Body of pancreas (tissue), 4 donors: ENCODE data around the gene PTPRT. TPM values are rescaled to one million over a fixed set of nuclear protein-coding genes. Genes with fewer than 3 reads are reported as not detected.

ENCODE experiments used
- ATAC-seq: fragments of 150-250 bp; one replicate; pipeline ENCODE4 v1.9.1; 2016
- DNase-seq, 4 donors: peaks; one replicate each; pipeline ENCODE4 v3.0.0-alpha.2; 2019
- H3K27ac ChIP-seq, 4 donors: fragments of 200-600 bp; sonication (generic); 1 replicate in 3 of 4; 2 replicates in 1 of 4; pipeline versions ENCODE4 v1.5.1 to v1.6.1; 2016 to 2019; ENCODE audit warnings: mild to moderate bottlenecking in 1 of 4, mixed read lengths in 1 of 4, moderate library complexity in 1 of 4
- H3K27me3 ChIP-seq, 2 donors: fragments of 200-600 bp; sonication (generic); one replicate each; pipeline ENCODE4 v1.6.0; 2016; ENCODE audit warnings: mild to moderate bottlenecking in 1 of 2
- H3K36me3 ChIP-seq, 2 donors: fragments of 200-600 bp; sonication (generic); replicated peaks in 1 of 2; 2 replicates each; pipeline ENCODE4 v1.5.1; 2016; ENCODE audit warnings: low read depth in 2 of 2; ENCODE audit not compliant: insufficient read depth in 1 of 2
- H3K4me1 ChIP-seq: fragments of 200-600 bp; sonication (generic); one replicate; pipeline ENCODE4 v1.6.0; 2016
- H3K4me3 ChIP-seq, 2 donors: fragments of 200-600 bp; sonication (generic); 1 replicate in 1 of 2; 2 replicates in 1 of 2; pipeline ENCODE4 v1.5.1; 2016 to 2019
- H3K9me3 ChIP-seq, 3 donors: fragments of 200-600 bp; sonication (generic); 1 replicate in 2 of 3; 2 replicates in 1 of 3; pipeline ENCODE4 v1.5.1; 2016
- CTCF ChIP-seq, 7 experiments: fragments of 450-650 bp in 4 of 7; fragments of 200-600 bp in 3 of 7; sonication (generic) in 3 of 7; IDR thresholded peaks; one replicate each; pipeline ENCODE4 v1.5.1; 2016 to 2019; ENCODE audit warnings: antibody characterized with exemption in 7 of 7
- POLR2A ChIP-seq, 3 donors: fragments of 450-650 bp; IDR thresholded peaks; one replicate each; pipeline ENCODE4 v1.6.1; 2016; ENCODE audit warnings: antibody characterized with exemption in 3 of 3, mild to moderate bottlenecking in 2 of 3
- whole genome bisulfite sequencing, 2 donors: methylation state at CpG; one replicate each; pipeline ENCODE4 v1.1.5; 2017; 5-methylcytosine and 5-hydroxymethylcytosine counted together
- intact Hi-C: fragments of 100-400 bp; cut with DNase I; formaldehyde crosslinking; loops from one replicate; pipeline ENCODE4 v1.15.1; 2023
- total RNA-seq, 2 donors: library from RNA; depleted of rRNA; stranded (reverse); fragments of >200 nt; gene quantifications; one replicate each; pipeline ENCODE4 v1.1.0, GENCODE V29; 2016

Gene PTPRT
- total RNA-seq, 2 donors from 2014 or later = 0.33 to 1.0 TPM

GRCh38 chr20:42336576-42336975 lies 853.1 kb downstream of the PTPRT start:
- H3K4me3 ChIP-seq = no peak overlapping the region
- H3K27ac ChIP-seq = no peak overlapping the region
- DNase-seq = no peak
- H3K4me1 ChIP-seq = no peaks in the 10 kb centered on the region
- H3K27me3 ChIP-seq = no peaks in the 10 kb centered on the region
- ATAC-seq = no peak
- H3K36me3 ChIP-seq = no peaks in the 10 kb centered on the region
- no peaks in the 10 kb centered on the region for H3K9me3 ChIP-seq
- TF ChIP-seq POLR2A (IDR thresholded peaks at IDR 0.05) (no peak), CTCF (IDR thresholded peaks at IDR 0.05) (no peak)
- intact Hi-C loops = no loop called here
- 87 to 93% methylated on average over 1 of the region's 1 CpG for WGBS, 2 donors

- ATAC-seq (no peak), DNase-seq (no peak)
- WGBS, 2 donors = 66 to 79% methylated on average over 2 of the region's 2 CpGs
- TF ChIP-seq POLR2A (IDR thresholded peaks at IDR 0.05) = no peak
- TF ChIP-seq CTCF (IDR thresholded peaks at IDR 0.05) = no peak
- Histone ChIP-seq H3K9me3 (no peaks in the 10 kb centered on the region), H3K27ac (no peak overlapping the region), H3K4me3 (no peak overlapping the region), H3K36me3 (no peaks in the 10 kb centered on the region), H3K4me1 (no peaks in the 10 kb centered on the region), H3K27me3 (no peaks in the 10 kb centered on the region)
- intact Hi-C loops = no loop called here
Measured at GRCh38 chr20:42319252-42320013, 870.3 kb downstream of the PTPRT start.

GRCh38 chr20:42313704-42314103 lies 876.0 kb downstream of the PTPRT start:
- DNase-seq (no peak), ATAC-seq (no peak)
- intact Hi-C loops = no loop called here
- H3K36me3 ChIP-seq = no peaks in the 10 kb centered on the region
- no peaks in the 10 kb centered on the region for H3K4me1 ChIP-seq
- TF ChIP-seq CTCF (IDR thresholded peaks at IDR 0.05) (no peak), POLR2A (IDR thresholded peaks at IDR 0.05) (no peak)
- WGBS, 2 donors = 65 to 75% methylated on average over 3 of the region's 3 CpGs
- H3K27me3 ChIP-seq = no peaks in the 10 kb centered on the region
- H3K9me3 ChIP-seq = no peaks in the 10 kb centered on the region
- no peak overlapping the region for H3K4me3 ChIP-seq
- no peak overlapping the region for H3K27ac ChIP-seq

GRCh38 chr20:42309050-42309449 lies 880.7 kb downstream of the PTPRT start:
- H3K4me3 ChIP-seq = no peak overlapping the region
- no peaks in the 10 kb centered on the region for H3K27me3 ChIP-seq
- no peak overlapping the region for H3K27ac ChIP-seq
- no peaks in the 10 kb centered on the region for H3K4me1 ChIP-seq
- H3K9me3 ChIP-seq = no peaks in the 10 kb centered on the region
- 67 to 87% methylated on average over 4 of the region's 4 CpGs for WGBS, 2 donors
- intact Hi-C loops = no loop called here
- TF ChIP-seq CTCF (IDR thresholded peaks at IDR 0.05) = no peak
- no peak for TF ChIP-seq POLR2A (IDR thresholded peaks at IDR 0.05)
- no peak for ATAC-seq
- no peak for DNase-seq
- no peaks in the 10 kb centered on the region for H3K36me3 ChIP-seq

- TF ChIP-seq CTCF (IDR thresholded peaks at IDR 0.05) (no peak), POLR2A (IDR thresholded peaks at IDR 0.05) (no peak)
- WGBS, 2 donors = 70 to 76% methylated on average over 4 of the region's 4 CpGs
- DNase-seq = no peak
Measured at GRCh38 chr20:42308171-42308570, 881.5 kb downstream of the PTPRT start.

More at GRCh38 chr20:42308171-42308570, 881.5 kb downstream of the PTPRT start:
- no peak overlapping the region for H3K4me3 ChIP-seq
- no peaks in the 10 kb centered on the region for H3K27me3 ChIP-seq
- H3K4me1 ChIP-seq = no peaks in the 10 kb centered on the region
- no peaks in the 10 kb centered on the region for H3K36me3 ChIP-seq
- ATAC-seq = no peak
- intact Hi-C loops = no loop called here
- H3K27ac ChIP-seq = no peak overlapping the region
- no peaks in the 10 kb centered on the region for H3K9me3 ChIP-seq
